ENCODE data around the gene IQSEC1.
A peak's percentile ranks its signal among the peaks of the same experiment; 100 is the strongest.

IQSEC1 gene

GRCh38 chr3:13024765-13025065, 48.5 kb downstream of the IQSEC1 start:
- DNase-seq (ENCODE audit: low read depth): no peak
- no peak for TF ChIP-seq CTCF (conservative IDR thresholded peaks at IDR 0.05; ENCODE audit: low read depth, low read length)
- no peak overlapping the region for H3K4me3 ChIP-seq (ENCODE audit: low read depth, low read length)

- DNase-seq (ENCODE audit: low read depth): no peak
- no peak overlapping the region for H3K4me3 ChIP-seq (ENCODE audit: low read depth, low read length)
- no peak for TF ChIP-seq CTCF (conservative IDR thresholded peaks at IDR 0.05; ENCODE audit: low read depth, low read length)
Measured at GRCh38 chr3:13023971-13024764, 49.1 kb downstream of the IQSEC1 start.

- peak; percentile 36 for DNase-seq (ENCODE audit: low read depth)
Measured at GRCh38 chr3:13023235-13023970, 49.8 kb downstream of the IQSEC1 start.

GRCh38 chr3:13022348-13023234, 50.6 kb downstream of the IQSEC1 start:
- H3K4me3 ChIP-seq (ENCODE audit: low read depth, low read length): no peak overlapping the region
- peak; percentile 78 for DNase-seq (ENCODE audit: low read depth)
- TF ChIP-seq CTCF (conservative IDR thresholded peaks at IDR 0.05; ENCODE audit: low read depth, low read length): no peak

More at GRCh38 chr3:13023235-13023970, 49.8 kb downstream of the IQSEC1 start:
- no peak for TF ChIP-seq CTCF (conservative IDR thresholded peaks at IDR 0.05; ENCODE audit: low read depth, low read length)
- no peak overlapping the region for H3K4me3 ChIP-seq (ENCODE audit: low read depth, low read length)

- H3K4me3 ChIP-seq (ENCODE audit: low read depth, low read length): no peak overlapping the region
- no peak for TF ChIP-seq CTCF (conservative IDR thresholded peaks at IDR 0.05; ENCODE audit: low read depth, low read length)
- no peak for DNase-seq (ENCODE audit: low read depth)
Measured at GRCh38 chr3:13021141-13022114, 51.8 kb downstream of the IQSEC1 start.

- TF ChIP-seq CTCF (conservative IDR thresholded peaks at IDR 0.05; ENCODE audit: low read depth, low read length): no peak
- no peak for DNase-seq (ENCODE audit: low read depth)
- no peak overlapping the region for H3K4me3 ChIP-seq (ENCODE audit: low read depth, low read length)
Measured at GRCh38 chr3:13020159-13020750, 53.0 kb downstream of the IQSEC1 start.
